Right lobe of liver (tissue), 4 donors: Measurements from ENCODE around the gene IGFL4.

Experiments
- CTCF ChIP-seq, 4 donors: fragments of 200-600 bp in 3 of 4; fragments of 450-650 bp in 1 of 4; IDR thresholded peaks; one replicate each; pipeline versions ENCODE4 v1.5.1 to v1.8.0; 2016 to 2022; ENCODE audit warnings: antibody characterized with exemption in 4 of 4, mild to moderate bottlenecking in 2 of 4
- POLR2A ChIP-seq: fragments of 450-650 bp; IDR thresholded peaks from one replicate; pipeline ENCODE4 v1.6.1; 2017; ENCODE audit warnings: antibody characterized with exemption, mild to moderate bottlenecking
- donor health status: DM: no; HTN: no; CAD: no.
- donor health status: DM: no; HTN: no; CAD: no.
- donor health status: DM: no; HTN: yes; CAD: no.

- TF ChIP-seq POLR2A = no peak
- no peak for TF ChIP-seq CTCF (IDR thresholded peaks at IDR 0.05)
Measured at GRCh38 chr19:46066471-46066870, 25.7 kb upstream of the IGFL4 start.
